Fibroblast of lung (primary cell): Measurements from ENCODE around the gene TNRC6A. TPM values are rescaled to one million over a fixed set of nuclear protein-coding genes. Genes with fewer than 3 reads are reported as not detected.

ENCODE experiments used
- DNase-seq, 2 donors: peaks; one replicate each; pipeline versions ENCODE4 v3.0.0 to v3.0.0-alpha.2; 2010; ENCODE audit warnings: low read depth in 2 of 2
- H2AFZ ChIP-seq: 2 replicates; pipeline ENCODE4 v1.5.1; 2012; ENCODE audit warnings: low read length, control low read depth, inconsistent platforms
- H3K27ac ChIP-seq: 2 replicates; pipeline ENCODE4 v1.5.1; 2011; ENCODE audit warnings: low read length, control low read depth; ENCODE audit not compliant: insufficient read depth
- H3K27me3 ChIP-seq: 2 replicates; pipeline ENCODE4 v1.5.1; 2011; ENCODE audit warnings: mild to moderate bottlenecking, low read length; ENCODE audit not compliant: control insufficient read depth, insufficient read depth
- H3K36me3 ChIP-seq: 2 replicates; pipeline ENCODE4 v1.5.1; 2011; ENCODE audit warnings: low read length; ENCODE audit not compliant: control insufficient read depth, insufficient read depth
- H3K4me1 ChIP-seq: 2 replicates; pipeline ENCODE4 v1.5.1; 2011; ENCODE audit warnings: low read length; ENCODE audit not compliant: control insufficient read depth, insufficient read depth; ENCODE audit errors: extremely low read depth
- H3K4me2 ChIP-seq: 2 replicates; pipeline ENCODE4 v1.5.1; 2011; ENCODE audit warnings: low read length, control low read depth; ENCODE audit not compliant: insufficient read depth; ENCODE audit errors: extremely low read depth
- H3K4me3 ChIP-seq, 4 experiments: fragments of 200-600 bp in 1 of 4; sonication (generic) in 1 of 4; replicated peaks in 1 of 4; 2 replicates each; pipeline ENCODE4 v1.5.1; 2011 to 2016; ENCODE audit warnings: low read length in 4 of 4, low read depth in 3 of 4, mild to moderate bottlenecking in 3 of 4, control low read depth in 2 of 4, inconsistent platforms in 1 of 4, mixed read lengths in 1 of 4; ENCODE audit not compliant: insufficient read depth in 1 of 4; ENCODE audit errors: control extremely low read depth in 1 of 4
- H3K79me2 ChIP-seq: 2 replicates; pipeline ENCODE4 v1.5.1; 2012; ENCODE audit warnings: mild to moderate bottlenecking, low read length, inconsistent platforms; ENCODE audit not compliant: control insufficient read depth, insufficient read depth
- H3K9ac ChIP-seq: 2 replicates; pipeline ENCODE4 v1.5.1; 2011; ENCODE audit warnings: mild to moderate bottlenecking, low read length, control low read depth; ENCODE audit not compliant: insufficient read depth
- H3K9me3 ChIP-seq: 2 replicates; pipeline ENCODE4 v1.5.1; 2012; ENCODE audit warnings: low read depth, low read length; ENCODE audit not compliant: control insufficient read depth, insufficient read depth
- H4K20me1 ChIP-seq: 2 replicates; pipeline ENCODE4 v1.5.1; 2011; ENCODE audit warnings: low read length; ENCODE audit not compliant: control insufficient read depth, insufficient read depth; ENCODE audit errors: extremely low read depth
- CTCF ChIP-seq, 2 donors: IDR thresholded peaks in 1 of 2; conservative IDR thresholded peaks in 1 of 2; 1 replicate in 1 of 2; 2 replicates in 1 of 2; pipeline ENCODE4 v1.5.1; 2011 to 2012; ENCODE audit warnings: low read length in 2 of 2, control low read depth in 1 of 2, inconsistent platforms in 1 of 2, low read depth in 1 of 2, mild to moderate bottlenecking in 1 of 2
- EZH2 ChIP-seq: IDR thresholded peaks from 2 replicates; pipeline ENCODE4 v1.5.1; 2012; ENCODE audit warnings: low read length, control low read depth, mild to moderate bottlenecking; ENCODE audit errors: missing control alignments
- polyA plus RNA-seq, 2 donors: library from polyadenylated mRNA; depleted of rRNA in 1 of 2; stranded (reverse) in 1 of 2; unstranded in 1 of 2; fragments of >200 nt; gene quantifications; 2 replicates each; pipeline ENCODE4 v1.2.1, GENCODE V29; 2011 to 2012; ENCODE audit warnings: missing spikeins in 1 of 2
- total RNA-seq: library from RNA; depleted of rRNA; stranded (reverse); fragments of >200 nt; gene quantifications from 2 replicates; pipeline ENCODE4 v1.2.1, GENCODE V29; 2014

Gene TNRC6A
- total and polyA plus RNA-seq, 2 donors (not counting 1 experiment from before 2014, with no cell fraction given), result 49.4 to 51.5 TPM

DNA sequence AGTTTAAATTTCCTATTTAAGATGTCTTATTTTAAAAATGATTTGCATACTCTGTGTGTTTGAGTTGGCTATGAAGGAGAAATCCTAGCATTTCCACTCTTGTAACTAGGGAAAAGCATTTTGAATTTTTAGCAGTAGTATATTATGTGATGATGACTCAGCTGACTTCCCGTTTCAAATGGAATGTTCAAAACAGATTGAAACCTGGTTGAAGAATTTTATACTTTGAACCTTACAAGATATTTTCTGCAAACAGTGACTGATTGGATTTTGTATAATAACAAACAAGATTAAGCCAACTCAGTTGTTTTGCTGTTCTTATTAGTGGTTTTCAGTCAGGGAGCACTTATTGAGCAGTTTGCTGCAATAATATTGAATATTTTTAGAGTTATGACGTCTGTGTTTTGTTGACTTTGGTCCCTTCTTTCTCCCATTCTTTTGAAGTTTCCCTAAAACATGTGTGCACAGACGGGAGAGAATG lies 8.0 kb downstream of the TNRC6A start:
- no peaks in the 10 kb centered on the region for H3K36me3 ChIP-seq

GRCh38 chr16:24737916-24738594 lies 8.6 kb downstream of the TNRC6A start:
- H3K27ac ChIP-seq, result no peak overlapping the region
- peaks cover 86% of the 10 kb centered on the region for H3K79me2 ChIP-seq
- no peaks in the 10 kb centered on the region for H4K20me1 ChIP-seq
- no peak overlapping the region for H2AFZ ChIP-seq
- peak overlapping the region; percentile 78 for H3K4me2 ChIP-seq
- TF ChIP-seq CTCF (conservative IDR thresholded peaks at IDR 0.05 in 1 of 2, IDR thresholded peaks at IDR 0.05 in 1 of 2; ENCODE audit: low read depth in 1 of 2, low read length in 2 of 2) (no peak), EZH2 (no peak)
- peak overlapping the region in 3 of 4 experiments; percentile 10 to 28 (median 23) for H3K4me3 ChIP-seq
- H3K9me3 ChIP-seq, result no peaks in the 10 kb centered on the region
- no peaks in the 10 kb centered on the region for H3K36me3 ChIP-seq
- H3K27me3 ChIP-seq, result no peaks in the 10 kb centered on the region
- DNase-seq, result no peak
- peaks cover 12% of the 10 kb centered on the region for H3K4me1 ChIP-seq
- no peak overlapping the region for H3K9ac ChIP-seq

More for the DNA sequence above, 8.0 kb downstream of the TNRC6A start:
- peak; percentile 59 to 70 for DNase-seq
- no peak overlapping the region for H2AFZ ChIP-seq
- peaks cover 86% of the 10 kb centered on the region for H3K79me2 ChIP-seq
- H4K20me1 ChIP-seq, result no peaks in the 10 kb centered on the region
- no peaks in the 10 kb centered on the region for H3K9me3 ChIP-seq
- peak overlapping the region; percentile 2 for H3K27ac ChIP-seq
- no peaks in the 10 kb centered on the region for H3K27me3 ChIP-seq
- H3K4me3 ChIP-seq, result peak overlapping the region in 3 of 4 experiments; percentile 10 to 28 (median 23)
- H3K4me2 ChIP-seq, result peak overlapping the region; percentile 78
- H3K9ac ChIP-seq, result no peak overlapping the region
- TF ChIP-seq EZH2, result no peak
- TF ChIP-seq CTCF (conservative IDR thresholded peaks at IDR 0.05 in 1 of 2, IDR thresholded peaks at IDR 0.05 in 1 of 2; ENCODE audit: low read depth in 1 of 2, low read length in 2 of 2), result no peak
- H3K4me1 ChIP-seq, result peaks cover 12% of the 10 kb centered on the region

DNA sequence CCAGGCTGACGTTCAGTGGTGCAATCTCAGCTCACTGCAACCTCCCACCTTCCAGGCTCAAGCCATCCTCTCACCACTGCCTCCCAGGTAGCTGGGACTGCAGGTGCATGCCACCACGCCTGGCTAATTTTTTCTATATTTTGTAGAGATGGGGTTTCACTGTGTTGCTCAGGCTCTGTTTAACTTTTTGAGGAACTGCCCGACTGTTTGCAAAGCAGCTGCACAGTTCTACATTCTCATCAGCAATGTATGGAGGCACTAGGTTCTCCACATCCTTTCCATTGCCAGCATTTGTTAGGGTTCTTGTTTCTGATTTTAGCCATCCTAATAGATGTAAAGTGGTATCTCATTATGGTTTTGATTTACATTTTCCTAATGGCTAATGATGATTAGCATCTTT lies 9.4 kb downstream of the TNRC6A start:
- TF ChIP-seq CTCF (conservative IDR thresholded peaks at IDR 0.05 in 1 of 2, IDR thresholded peaks at IDR 0.05 in 1 of 2; ENCODE audit: low read depth in 1 of 2, low read length in 2 of 2) (no peak), EZH2 (no peak)
- Histone ChIP-seq H3K4me1 (peaks cover 8% of the 10 kb centered on the region), H3K79me2 (peaks cover 86% of the 10 kb centered on the region), H3K9ac (no peak overlapping the region), H3K9me3 (no peaks in the 10 kb centered on the region), H3K4me2 (no peak overlapping the region), H2AFZ (no peak overlapping the region), H3K27me3 (no peaks in the 10 kb centered on the region), H3K27ac (no peak overlapping the region), H4K20me1 (no peaks in the 10 kb centered on the region), H3K36me3 (no peaks in the 10 kb centered on the region), H3K4me3 (no peak overlapping the region)
- DNase-seq, result no peak
